ENCODE measurements around the gene MLLT1. TPM values are rescaled to one million over a fixed set of nuclear protein-coding genes. Genes with fewer than 3 reads are reported as not detected.

MLLT1 gene
- total and polyA plus RNA-seq, 10 of the 15 experiments (the other 5 are each of a cell fraction or from before 2014, with no cell fraction given): 0.16 to 61.1 (median 8.5) TPM

GRCh38 chr19:6269101-6269886 is 10.5 kb downstream of the MLLT1 start (continued):
- TF ChIP-seq E2F8 (IDR thresholded peaks at IDR 0.05; ENCODE audit: low read depth, partially characterized antibody): no peak
- no peak for TF ChIP-seq ZBED1 (IDR thresholded peaks at IDR 0.05; ENCODE audit: borderline replicate concordance)

- no TSS peak for BruUV-seq (replicated peaks)
- Histone ChIP-seq H4K20me1 (ENCODE audit: control insufficient read depth, insufficient read depth) (peaks cover 4% of the 10 kb centered on the region; the same call in 1 of the 2 replicates), H3K79me2 (ENCODE audit: control insufficient read depth, insufficient read depth, low read length) (peaks cover 12% of the 10 kb centered on the region), H3K9me3 (replicated peaks; ENCODE audit: control insufficient read depth, insufficient read depth, low read length) (no peaks in the 10 kb centered on the region), H3K27ac (ENCODE audit: control insufficient read depth, insufficient read depth) (no peak overlapping the region), H3K4me1 (ENCODE audit: control insufficient read depth, insufficient read depth, low read length) (no peaks in the 10 kb centered on the region), H3K4me3 (no peak overlapping the region), H2AFZ (ENCODE audit: control insufficient read depth, low read depth, low read length) (no peak overlapping the region), H3K4me2 (ENCODE audit: control insufficient read depth, insufficient read depth) (no peak overlapping the region), H3K9ac (ENCODE audit: control insufficient read depth, insufficient read depth, low read length) (no peak overlapping the region), H3K36me3 (ENCODE audit: control insufficient read depth in 2 of 2, insufficient read depth in 2 of 2, low read length in 1 of 2) (peaks cover 7 to 12% of the 10 kb centered on the region in 2 experiments; a peak in 3 of 4 replicates), H3K27me3 (replicated peaks in 1 of 2; ENCODE audit: control insufficient read depth in 2 of 2, insufficient read depth in 2 of 2, low read length in 1 of 2) (no peaks in the 10 kb centered on the region)
- ChIA-PET RAD21 (ENCODE audit: unreplicated experiment) (no interaction called here), POLR2A (interaction anchor here (0.5 kb wide), 1 partner anchor 237 kb away, joined by 4 read pairs; no protein-coding TSS in a partner anchor), CTCF (interaction anchor here (0.6 to 1.6 kb wide), 2 partner anchors 50 to 385 kb away, joined by 3 to 8 read pairs; no protein-coding TSS in a partner anchor), SMC1A (ENCODE audit: uncharacterized antibody, unreplicated experiment) (no interaction called here)
- WGBS (ENCODE audit: insufficient coverage, insufficient replicate concordance, low lambda C conversion rate, missing lambda C conversion rate): 97% methylated on average over 4 of the region's 4 CpGs
- in situ Hi-C loops (cut with MboI) (no loop called here), intact Hi-C loops (cut with micrococcal nuclease; ENCODE audit: unreplicated experiment) (no loop called here)
- TF ChIP-seq BRCA1 (IDR thresholded peaks at IDR 0.05; ENCODE audit: low read depth, low read length) (no peak), BMI1 (IDR thresholded peaks at IDR 0.05; ENCODE audit: borderline replicate concordance) (no peak)
- TF ChIP-seq, protein P1, sequence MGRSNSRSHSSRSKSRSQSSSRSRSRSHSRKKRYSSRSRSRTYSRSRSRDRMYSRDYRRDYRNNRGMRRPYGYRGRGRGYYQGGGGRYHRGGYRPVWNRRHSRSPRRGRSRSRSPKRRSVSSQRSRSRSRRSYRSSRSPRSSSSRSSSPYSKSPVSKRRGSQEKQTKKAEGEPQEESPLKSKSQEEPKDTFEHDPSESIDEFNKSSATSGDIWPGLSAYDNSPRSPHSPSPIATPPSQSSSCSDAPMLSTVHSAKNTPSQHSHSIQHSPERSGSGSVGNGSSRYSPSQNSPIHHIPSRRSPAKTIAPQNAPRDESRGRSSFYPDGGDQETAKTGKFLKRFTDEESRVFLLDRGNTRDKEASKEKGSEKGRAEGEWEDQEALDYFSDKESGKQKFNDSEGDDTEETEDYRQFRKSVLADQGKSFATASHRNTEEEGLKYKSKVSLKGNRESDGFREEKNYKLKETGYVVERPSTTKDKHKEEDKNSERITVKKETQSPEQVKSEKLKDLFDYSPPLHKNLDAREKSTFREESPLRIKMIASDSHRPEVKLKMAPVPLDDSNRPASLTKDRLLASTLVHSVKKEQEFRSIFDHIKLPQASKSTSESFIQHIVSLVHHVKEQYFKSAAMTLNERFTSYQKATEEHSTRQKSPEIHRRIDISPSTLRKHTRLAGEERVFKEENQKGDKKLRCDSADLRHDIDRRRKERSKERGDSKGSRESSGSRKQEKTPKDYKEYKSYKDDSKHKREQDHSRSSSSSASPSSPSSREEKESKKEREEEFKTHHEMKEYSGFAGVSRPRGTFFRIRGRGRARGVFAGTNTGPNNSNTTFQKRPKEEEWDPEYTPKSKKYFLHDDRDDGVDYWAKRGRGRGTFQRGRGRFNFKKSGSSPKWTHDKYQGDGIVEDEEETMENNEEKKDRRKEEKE (IDR thresholded peaks at IDR 0.05): no peak
- ATAC-seq (no peak), FAIRE-seq (no peak), DNase-seq (ENCODE audit: low read depth, low spot score) (no peak)
Observed at GRCh38 chr19:6268382-6268771, 11.4 kb downstream of the MLLT1 start.
